22Rv1 (cell line): Measurements from ENCODE around the gene MAGI1.

Source experiments
- CTCF ChIP-seq: fragments of 450-650 bp; IDR thresholded peaks from 2 replicates; pipeline ENCODE4 v1.5.1; 2017; ENCODE audit warnings: mild to moderate bottlenecking
- ZFX ChIP-seq: fragments of 450-650 bp; IDR thresholded peaks from 2 replicates; pipeline ENCODE4 v1.6.1; 2017; ENCODE audit warnings: antibody characterized with exemption, borderline replicate concordance

DNA sequence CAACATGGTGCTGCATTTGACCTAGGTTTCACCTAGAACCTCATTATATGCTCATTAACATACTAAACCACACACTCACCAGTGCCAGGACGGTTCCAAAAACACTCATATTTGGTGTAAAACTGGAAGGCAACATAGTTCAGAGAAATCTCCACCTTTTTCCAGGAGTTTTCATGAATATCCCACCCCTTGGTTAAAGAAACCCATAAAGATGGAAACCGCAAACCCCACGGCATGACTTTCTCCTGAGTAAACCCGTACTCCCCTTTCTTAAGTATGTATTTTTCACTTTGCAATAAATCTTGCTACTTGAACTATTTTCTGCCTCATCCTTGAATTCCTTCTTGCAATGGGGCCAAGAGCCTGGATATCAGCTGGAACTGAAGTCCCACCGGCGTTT is 379.3 kb downstream of the MAGI1 start:
- TF ChIP-seq CTCF (no peak), ZFX (no peak)
